ENCODE data around the gene PTPRF.
"Not testable (repeated sequence)": the region's sequence is repeated elsewhere in the genome, so short reads cannot be mapped to it uniquely, and the experiment has no call there.

The PTPRF gene

DNA sequence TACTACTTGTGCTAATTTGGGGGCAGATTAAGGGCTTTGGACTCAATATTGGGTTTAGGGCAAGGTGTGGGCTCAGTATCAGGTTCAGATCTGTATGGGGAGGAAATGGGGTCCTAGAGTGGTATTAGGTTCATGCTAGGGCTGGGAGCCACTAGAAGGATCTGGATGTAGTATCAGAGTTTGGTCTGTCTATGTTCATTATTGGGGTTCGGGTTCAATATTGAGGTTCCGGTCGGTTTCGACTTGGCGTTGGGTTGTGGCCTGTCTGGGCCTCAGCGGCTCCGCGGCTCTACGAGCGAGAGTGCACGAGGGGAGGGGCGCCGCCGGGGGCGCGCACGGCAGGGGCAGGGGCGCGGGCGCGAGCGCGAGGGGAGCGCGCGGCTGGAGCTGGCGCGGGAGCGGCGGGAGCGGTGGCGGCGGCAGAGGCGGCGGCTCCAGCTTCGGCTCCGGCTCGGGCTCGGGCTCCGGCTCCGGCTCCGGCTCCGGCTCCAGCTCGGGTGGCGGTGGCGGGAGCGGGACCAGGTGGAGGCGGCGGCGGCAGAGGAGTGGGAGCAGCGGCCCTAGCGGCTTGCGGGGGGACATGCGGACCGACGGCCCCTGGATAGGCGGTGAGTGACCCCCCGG, at the start of gene PTPRF:
PTPRF (plus strand) TSS at position 401 of the 624 bp plus-strand sequence. CDS start 14,193 bp downstream, outside the sequence.
- peaks cover 9% of the 10 kb centered on the region for H3K27me3 ChIP-seq (ENCODE audit: control insufficient read depth, insufficient read depth, low read length)
- no peaks in the 10 kb centered on the region for H3K9me3 ChIP-seq (ENCODE audit: control insufficient read depth, insufficient read depth, low read depth, low read length)
- peak within 1 kb of the TSS; percentile 65 for H3K9ac ChIP-seq (ENCODE audit: low read length)
- H3K4me3 ChIP-seq (ENCODE audit: low read depth, low read length), result peak within 1 kb of the TSS; percentile 92
- no peak within 1 kb of the TSS; the same call in 1 of the 2 replicates for H3K27ac ChIP-seq (ENCODE audit: low read depth, low read length)
- H3K36me3 ChIP-seq (ENCODE audit: control insufficient read depth, insufficient read depth, low read length), result no peaks in the 10 kb centered on the region
- H3K4me1 ChIP-seq (ENCODE audit: control insufficient read depth, insufficient read depth, low read length), result peaks cover 41% of the 10 kb centered on the region

DNA sequence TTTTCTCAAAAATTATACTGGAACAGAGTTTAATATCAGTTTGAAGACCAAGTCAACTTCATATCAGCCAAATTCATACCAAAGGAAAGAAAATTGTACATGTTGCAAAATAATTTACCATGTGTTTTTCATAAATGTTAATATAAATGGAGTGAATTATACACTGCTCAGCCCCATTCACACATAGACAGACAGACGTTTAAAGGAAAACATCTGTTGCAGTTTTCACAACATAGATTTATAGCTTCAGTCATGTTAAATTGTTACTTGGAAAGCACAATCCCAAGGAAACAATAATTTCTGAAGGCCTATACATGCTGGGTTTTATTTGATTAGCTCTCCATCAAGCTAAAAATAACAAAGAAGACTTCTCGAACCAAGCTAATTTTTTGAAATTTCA, 49.2 kb upstream of the PTPRF start:
- H3K27ac ChIP-seq (ENCODE audit: low read depth, low read length), result no peak overlapping the region
- H3K4me1 ChIP-seq (ENCODE audit: control insufficient read depth, insufficient read depth, low read length), result peaks cover under 1% of the 10 kb centered on the region; the same call in 1 of the 2 replicates

DNA sequence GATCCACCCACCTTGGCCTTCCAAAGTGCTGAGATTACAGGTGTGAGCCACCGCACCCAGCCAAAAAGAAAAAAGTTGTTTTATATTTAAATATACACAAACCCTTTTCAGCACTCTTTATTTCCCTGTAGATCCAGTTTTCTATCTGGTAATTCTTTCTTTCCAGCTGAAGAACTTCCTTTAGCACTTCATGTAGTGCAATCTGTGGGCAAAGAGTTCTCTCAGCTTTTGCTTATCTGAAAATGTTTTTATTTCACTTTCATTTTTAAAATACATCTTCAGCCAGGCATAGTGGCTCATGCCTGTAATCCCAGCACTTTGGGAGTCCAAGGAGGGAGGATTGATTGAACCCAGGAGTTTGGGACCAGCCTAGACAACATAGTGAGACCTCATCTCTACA, 48.5 kb upstream of the PTPRF start:
- no peak overlapping the region for H3K9ac ChIP-seq (ENCODE audit: low read length)
- H3K36me3 ChIP-seq (ENCODE audit: control insufficient read depth, insufficient read depth, low read length), result no peaks in the 10 kb centered on the region
- H3K4me3 ChIP-seq (ENCODE audit: low read depth, low read length), result no peak overlapping the region
- H3K27me3 ChIP-seq (ENCODE audit: control insufficient read depth, insufficient read depth, low read length), result no peaks in the 10 kb centered on the region
- no peaks in the 10 kb centered on the region for H3K4me1 ChIP-seq (ENCODE audit: control insufficient read depth, insufficient read depth, low read length)
- 0 out of 2 replicates have a peak, but pooled peaks cover 6% of the 10 kb centered on the region for H3K9me3 ChIP-seq (ENCODE audit: control insufficient read depth, insufficient read depth, low read depth, low read length)
- H3K27ac ChIP-seq (ENCODE audit: low read depth, low read length), result no peak overlapping the region

More for the DNA sequence above, 49.2 kb upstream of the PTPRF start:
- Histone ChIP-seq H3K9me3 (ENCODE audit: control insufficient read depth, insufficient read depth, low read depth, low read length) (0 out of 2 replicates have a peak, but pooled peaks cover 3% of the 10 kb centered on the region), H3K9ac (ENCODE audit: low read length) (no peak overlapping the region), H3K27me3 (ENCODE audit: control insufficient read depth, insufficient read depth, low read length) (no peaks in the 10 kb centered on the region), H3K36me3 (ENCODE audit: control insufficient read depth, insufficient read depth, low read length) (no peaks in the 10 kb centered on the region), H3K4me3 (ENCODE audit: low read depth, low read length) (no peak overlapping the region)

DNA sequence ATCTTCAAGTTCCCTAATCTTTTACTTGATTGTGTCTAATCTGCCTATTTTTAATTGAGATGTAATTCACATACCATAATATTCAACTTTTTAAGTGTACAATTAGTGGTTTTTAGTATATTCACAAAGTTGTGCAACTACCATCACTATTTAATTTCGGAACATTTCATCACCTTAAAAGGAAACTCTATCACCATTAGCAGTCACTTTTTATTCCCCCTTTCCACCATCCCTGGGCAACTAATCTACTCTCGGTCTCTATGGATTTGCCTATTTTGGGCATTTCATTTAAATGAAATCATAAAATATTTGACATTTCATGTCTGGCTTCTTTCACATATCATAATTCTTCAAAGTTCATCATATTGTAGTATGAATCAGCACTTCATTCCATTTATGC, 46.3 kb upstream of the PTPRF start:
- Histone ChIP-seq H3K4me3 (ENCODE audit: low read depth, low read length) (no peak overlapping the region), H3K27me3 (ENCODE audit: control insufficient read depth, insufficient read depth, low read length) (no peaks in the 10 kb centered on the region), H3K9ac (ENCODE audit: low read length) (no peak overlapping the region), H3K9me3 (ENCODE audit: control insufficient read depth, insufficient read depth, low read depth, low read length) (peaks cover 12% of the 10 kb centered on the region; the same call in 1 of the 2 replicates), H3K4me1 (ENCODE audit: control insufficient read depth, insufficient read depth, low read length) (no peaks in the 10 kb centered on the region), H3K36me3 (ENCODE audit: control insufficient read depth, insufficient read depth, low read length) (no peaks in the 10 kb centered on the region), H3K27ac (ENCODE audit: low read depth, low read length) (no peak overlapping the region)

DNA sequence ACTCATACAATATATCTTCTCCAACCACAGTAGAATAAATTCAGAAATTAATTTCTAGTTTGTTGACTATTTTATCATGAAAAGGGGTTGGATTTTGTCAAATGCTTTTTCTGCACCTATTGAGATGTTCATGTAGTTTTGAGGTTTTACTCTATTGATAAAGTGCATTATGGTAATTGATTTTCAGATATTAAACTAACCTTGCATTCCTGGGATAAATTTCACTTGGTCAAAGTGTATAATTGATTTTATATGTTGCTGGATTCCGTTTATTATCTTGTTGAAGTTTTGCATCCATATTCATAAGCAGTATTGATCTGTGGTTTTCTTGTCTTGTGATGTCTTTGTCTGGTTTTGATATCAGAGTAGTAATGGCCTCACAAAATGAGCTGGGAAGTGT, 42.5 kb upstream of the PTPRF start:
- no peaks in the 10 kb centered on the region for H3K27me3 ChIP-seq (ENCODE audit: control insufficient read depth, insufficient read depth, low read length)
- no peak overlapping the region for H3K27ac ChIP-seq (ENCODE audit: low read depth, low read length)
- no peaks in the 10 kb centered on the region for H3K36me3 ChIP-seq (ENCODE audit: control insufficient read depth, insufficient read depth, low read length)
- no peak overlapping the region for H3K9ac ChIP-seq (ENCODE audit: low read length)
- H3K4me1 ChIP-seq (ENCODE audit: control insufficient read depth, insufficient read depth, low read length), result no peaks in the 10 kb centered on the region
- H3K4me3 ChIP-seq (ENCODE audit: low read depth, low read length), result no peak overlapping the region
- peaks cover 29% of the 10 kb centered on the region for H3K9me3 ChIP-seq (ENCODE audit: control insufficient read depth, insufficient read depth, low read depth, low read length)

DNA sequence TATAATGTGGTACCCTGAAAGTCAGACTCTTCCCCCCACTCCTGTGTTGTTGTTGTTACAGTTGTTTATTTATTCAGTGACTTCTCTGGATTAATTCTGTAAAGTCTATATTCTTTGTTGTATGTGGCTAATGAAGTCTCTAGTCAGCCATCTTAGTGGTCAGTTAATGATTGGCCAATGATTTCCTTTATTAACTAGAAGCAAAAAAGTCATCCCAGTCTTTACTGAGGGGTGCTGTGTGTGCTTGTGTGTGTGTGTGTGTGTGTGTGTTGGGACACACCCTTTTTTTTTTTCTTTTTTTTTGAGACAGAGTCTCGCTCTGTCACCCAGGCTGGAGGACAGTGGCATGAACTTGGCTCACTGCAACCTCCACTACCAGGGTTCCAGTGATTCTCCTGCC, 39.6 kb upstream of the PTPRF start:
- Histone ChIP-seq H3K9ac (ENCODE audit: low read length) (no peak overlapping the region), H3K27me3 (ENCODE audit: control insufficient read depth, insufficient read depth, low read length) (no peaks in the 10 kb centered on the region), H3K36me3 (ENCODE audit: control insufficient read depth, insufficient read depth, low read length) (no peaks in the 10 kb centered on the region), H3K4me3 (ENCODE audit: low read depth, low read length) (no peak overlapping the region), H3K4me1 (ENCODE audit: control insufficient read depth, insufficient read depth, low read length) (0 out of 2 replicates have a peak, but pooled peaks cover 10% of the 10 kb centered on the region), H3K27ac (ENCODE audit: low read depth, low read length) (no peak overlapping the region), H3K9me3 (ENCODE audit: control insufficient read depth, insufficient read depth, low read depth, low read length) (peaks cover 32% of the 10 kb centered on the region)

DNA sequence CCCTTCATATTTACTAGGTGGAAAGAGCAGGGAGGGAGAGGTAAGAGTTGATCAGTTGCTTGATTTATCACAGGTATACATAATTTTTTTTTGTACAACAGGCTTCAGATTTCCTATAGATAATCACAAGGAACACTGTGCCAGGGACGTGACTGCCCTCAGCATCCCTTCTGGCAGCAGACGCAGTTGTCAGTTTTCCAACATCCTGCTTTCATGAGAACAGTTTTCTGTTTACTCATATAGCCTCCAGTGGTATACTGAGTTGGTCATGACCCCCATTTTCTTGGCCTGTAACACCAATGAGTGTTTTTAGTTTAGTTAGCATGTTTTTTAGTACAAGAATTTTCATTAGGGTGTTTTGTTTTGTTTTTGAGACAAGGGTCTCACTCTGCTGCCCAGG, 37.9 kb upstream of the PTPRF start:
- Histone ChIP-seq H3K4me1 (ENCODE audit: control insufficient read depth, insufficient read depth, low read length) (0 out of 2 replicates have a peak, but pooled peaks cover 10% of the 10 kb centered on the region), H3K27me3 (ENCODE audit: control insufficient read depth, insufficient read depth, low read length) (no peaks in the 10 kb centered on the region)

DNA sequence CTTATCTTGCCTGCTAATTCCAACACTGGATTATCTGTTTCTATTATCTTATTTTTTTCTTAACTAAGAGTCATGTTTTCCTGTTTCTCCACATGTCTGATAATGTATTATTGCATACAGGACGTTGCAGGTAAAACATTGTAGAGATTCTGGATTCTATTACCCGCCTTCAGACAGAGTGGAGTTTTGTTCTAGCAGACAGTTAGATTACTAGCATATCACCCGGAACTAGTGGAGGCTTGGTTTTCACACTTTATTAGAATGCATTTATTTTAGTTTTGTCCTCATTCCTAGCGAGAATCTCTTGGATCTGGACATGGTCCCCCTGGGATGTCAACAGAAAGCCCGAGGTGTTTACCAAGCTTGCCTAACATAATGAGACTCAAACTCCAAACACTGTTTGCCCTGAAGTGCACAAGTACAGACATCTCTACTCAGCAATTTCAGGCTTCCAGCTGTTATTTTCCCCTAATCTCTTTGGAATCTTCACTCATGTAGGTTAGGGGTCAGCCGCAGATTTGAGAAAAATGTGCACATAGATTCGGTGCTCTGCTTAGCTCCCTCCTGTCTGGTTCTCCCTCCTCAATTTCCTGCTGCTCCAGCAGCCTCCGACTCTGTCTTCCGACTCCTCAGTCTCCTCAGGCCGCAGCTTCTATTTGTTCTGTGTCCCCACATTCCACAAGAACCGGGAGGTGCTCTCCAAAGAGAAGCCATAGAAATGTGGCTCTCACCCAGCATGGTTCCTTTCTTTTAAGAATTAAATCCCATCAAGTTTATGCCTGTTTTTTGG, 36.8 kb upstream of the PTPRF start:
- Histone ChIP-seq H3K9ac (ENCODE audit: low read length) (no peak overlapping the region), H3K9me3 (ENCODE audit: control insufficient read depth, insufficient read depth, low read depth, low read length) (peaks cover 20% of the 10 kb centered on the region), H3K4me1 (ENCODE audit: control insufficient read depth, insufficient read depth, low read length) (0 out of 2 replicates have a peak, but pooled peaks cover 10% of the 10 kb centered on the region), H3K36me3 (ENCODE audit: control insufficient read depth, insufficient read depth, low read length) (no peaks in the 10 kb centered on the region), H3K4me3 (ENCODE audit: low read depth, low read length) (no peak overlapping the region), H3K27ac (ENCODE audit: low read depth, low read length) (no peak overlapping the region), H3K27me3 (ENCODE audit: control insufficient read depth, insufficient read depth, low read length) (no peaks in the 10 kb centered on the region)

More for the DNA sequence above, 37.9 kb upstream of the PTPRF start:
- Histone ChIP-seq H3K27ac (ENCODE audit: low read depth, low read length) (no peak overlapping the region), H3K36me3 (ENCODE audit: control insufficient read depth, insufficient read depth, low read length) (no peaks in the 10 kb centered on the region), H3K9ac (ENCODE audit: low read length) (no peak overlapping the region), H3K9me3 (ENCODE audit: control insufficient read depth, insufficient read depth, low read depth, low read length) (peaks cover 26% of the 10 kb centered on the region), H3K4me3 (ENCODE audit: low read depth, low read length) (no peak overlapping the region)

DNA sequence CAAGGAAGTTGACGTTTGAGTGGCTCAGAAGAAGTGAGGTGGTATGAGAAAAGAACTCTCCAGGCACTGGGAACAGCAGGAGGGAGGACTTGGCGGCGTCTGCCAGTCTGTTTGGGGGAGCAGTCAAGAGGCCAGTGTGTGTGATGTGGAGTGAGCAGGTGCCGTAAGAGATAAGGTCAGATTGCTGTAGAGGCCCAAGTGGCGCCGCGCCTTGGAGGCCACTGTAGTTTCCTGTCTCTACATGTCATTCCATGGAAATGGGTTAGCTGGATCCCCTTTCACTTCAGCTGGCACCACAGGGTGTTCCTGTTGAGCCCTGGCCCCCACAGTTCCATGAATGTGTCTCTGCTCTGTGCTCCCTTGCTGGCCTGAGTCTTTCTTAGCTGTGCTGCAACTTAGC, 35.5 kb upstream of the PTPRF start:
- Histone ChIP-seq H3K9ac (ENCODE audit: low read length) (no peak overlapping the region), H3K4me1 (ENCODE audit: control insufficient read depth, insufficient read depth, low read length) (0 out of 2 replicates have a peak, but pooled peaks cover 10% of the 10 kb centered on the region), H3K27me3 (ENCODE audit: control insufficient read depth, insufficient read depth, low read length) (no peaks in the 10 kb centered on the region), H3K4me3 (ENCODE audit: low read depth, low read length) (no peak overlapping the region), H3K36me3 (ENCODE audit: control insufficient read depth, insufficient read depth, low read length) (no peaks in the 10 kb centered on the region), H3K9me3 (ENCODE audit: control insufficient read depth, insufficient read depth, low read depth, low read length) (peaks cover 20% of the 10 kb centered on the region), H3K27ac (ENCODE audit: low read depth, low read length) (no peak overlapping the region)

DNA sequence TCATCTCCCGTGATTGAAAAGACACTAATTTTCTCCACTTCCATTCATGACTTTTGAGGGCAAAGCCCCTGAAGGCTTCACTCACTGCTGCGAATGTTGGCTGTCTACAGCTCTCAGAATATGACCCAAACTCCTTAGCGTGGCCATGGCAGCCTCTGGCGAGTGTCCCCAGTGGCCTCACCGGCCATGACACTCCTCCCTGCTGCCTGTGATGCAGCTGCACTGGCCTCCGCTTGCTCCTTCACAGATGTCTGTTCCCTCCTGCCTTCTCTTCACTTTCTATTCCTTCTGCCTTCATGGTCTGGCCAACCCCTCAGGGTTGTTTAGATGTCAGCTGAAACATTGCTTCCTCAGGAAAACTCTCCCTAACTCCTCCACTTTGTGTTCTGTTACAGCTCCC, 30.8 kb upstream of the PTPRF start:
- Histone ChIP-seq H3K4me3 (ENCODE audit: low read depth, low read length) (no peak overlapping the region), H3K27me3 (ENCODE audit: control insufficient read depth, insufficient read depth, low read length) (no peaks in the 10 kb centered on the region), H3K36me3 (ENCODE audit: control insufficient read depth, insufficient read depth, low read length) (no peaks in the 10 kb centered on the region), H3K27ac (ENCODE audit: low read depth, low read length) (no peak overlapping the region), H3K4me1 (ENCODE audit: control insufficient read depth, insufficient read depth, low read length) (no peaks in the 10 kb centered on the region), H3K9ac (ENCODE audit: low read length) (no peak overlapping the region), H3K9me3 (ENCODE audit: control insufficient read depth, insufficient read depth, low read depth, low read length) (peaks cover 5% of the 10 kb centered on the region; the same call in 1 of the 2 replicates)

DNA sequence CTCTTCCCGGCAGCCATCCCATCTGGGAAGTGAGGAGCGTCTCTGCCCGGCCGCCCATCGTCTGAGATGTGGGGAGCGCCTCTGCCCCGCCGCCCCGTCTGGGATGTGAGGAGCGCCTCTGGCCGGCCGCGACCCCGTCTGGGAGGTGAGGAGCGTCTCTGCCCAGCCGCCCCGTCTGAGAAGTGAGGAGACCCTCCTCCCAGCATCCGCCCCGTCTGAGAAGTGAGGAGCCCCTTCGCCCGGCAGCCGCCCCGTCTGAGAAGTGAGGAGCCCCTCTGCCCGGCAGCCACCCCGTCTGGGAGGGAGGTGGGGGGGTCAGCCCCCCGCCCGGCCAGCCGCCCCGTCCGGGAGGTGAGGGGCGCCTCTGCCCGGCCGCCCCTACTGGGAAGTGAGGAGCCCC, 28.9 kb upstream of the PTPRF start:
- not testable (repeated sequence) for H3K27ac ChIP-seq (ENCODE audit: low read depth, low read length); H3K27me3 ChIP-seq (ENCODE audit: control insufficient read depth, insufficient read depth, low read length); H3K9ac ChIP-seq (ENCODE audit: low read length); H3K4me1 ChIP-seq (ENCODE audit: control insufficient read depth, insufficient read depth, low read length); H3K9me3 ChIP-seq (ENCODE audit: control insufficient read depth, insufficient read depth, low read depth, low read length); H3K4me3 ChIP-seq (ENCODE audit: low read depth, low read length); H3K36me3 ChIP-seq (ENCODE audit: control insufficient read depth, insufficient read depth, low read length)
